DMS153 (cell line): ENCODE measurements around the gene AZIN2.
"Not testable (repeated sequence)": the region's sequence is repeated elsewhere in the genome, so short reads cannot be mapped to it uniquely, and the experiment has no call there.

Experiments used
- DNase-seq: peaks from one replicate; lab custom pipeline; 2025; lab: John Stamatoyannopoulos, UW

Gene AZIN2

GRCh38 chr1:33127001-33127823 lies 46.3 kb downstream of the AZIN2 start:
- peak; percentile 100 for DNase-seq

GRCh38 chr1:33128781-33129180 lies 47.8 kb downstream of the AZIN2 start:
- no peak for DNase-seq

GRCh38 chr1:33130297-33130696 lies 49.3 kb downstream of the AZIN2 start:
- DNase-seq, result no peak

GRCh38 chr1:33131191-33131590 lies 50.2 kb downstream of the AZIN2 start:
- DNase-seq, result no peak

GRCh38 chr1:33132549-33132948 lies 51.6 kb downstream of the AZIN2 start:
- no peak for DNase-seq

GRCh38 chr1:33133478-33134105 lies 52.6 kb downstream of the AZIN2 start:
- no peak for DNase-seq

- DNase-seq, result not testable (repeated sequence)
These were observed 55.1 kb downstream of the AZIN2 start for GRCh38 chr1:33136041-33136440.

GRCh38 chr1:33137800-33138199 lies 56.8 kb downstream of the AZIN2 start:
- DNase-seq, result no peak

- DNase-seq, result no peak
These were observed 59.5 kb downstream of the AZIN2 start for GRCh38 chr1:33140153-33141149.

GRCh38 chr1:33141216-33141615 lies 60.3 kb downstream of the AZIN2 start:
- DNase-seq, result no peak

GRCh38 chr1:33141781-33142180 lies 60.8 kb downstream of the AZIN2 start:
- no peak for DNase-seq

- no peak for DNase-seq
These were observed 61.6 kb downstream of the AZIN2 start for GRCh38 chr1:33142483-33143064.

GRCh38 chr1:33143176-33143575 lies 62.2 kb downstream of the AZIN2 start:
- DNase-seq, result no peak

- no peak for DNase-seq
These were observed 62.7 kb downstream of the AZIN2 start for GRCh38 chr1:33143698-33144097.

GRCh38 chr1:33146003-33146402 lies 65.0 kb downstream of the AZIN2 start:
- DNase-seq, result no peak

- DNase-seq, result no peak
These were observed 66.5 kb downstream of the AZIN2 start for GRCh38 chr1:33147275-33147996.

GRCh38 chr1:33147997-33148314 lies 67.0 kb downstream of the AZIN2 start:
- DNase-seq, result no peak

- no peak for DNase-seq
These were observed 67.7 kb downstream of the AZIN2 start for GRCh38 chr1:33148615-33149014.

GRCh38 chr1:33149453-33150190 lies 68.7 kb downstream of the AZIN2 start:
- DNase-seq, result peak; percentile 32

GRCh38 chr1:33150522-33150921 lies 69.6 kb downstream of the AZIN2 start:
- DNase-seq, result no peak

- peak; percentile 21 for DNase-seq
These were observed 70.2 kb downstream of the AZIN2 start for GRCh38 chr1:33151116-33151515.
